Effector CD4-positive, alpha-beta T cell (primary cell): ENCODE results near the gene CALM3.
"Not testable (repeated sequence)": the region's sequence is repeated elsewhere in the genome, so short reads cannot be mapped to it uniquely, and the experiment has no call there.

Experiments
- DNase-seq: peaks from one replicate; pipeline ENCODE4 v3.0.0-alpha.2; 2020
- total RNA-seq: gene quantifications from one replicate; lab custom pipeline; 2026; lab: John Stamatoyannopoulos, UW

The CALM3 gene
- 170 reads per million, percentile 91 among the genes with 10 or more reads in this experiment for total RNA-seq

DNA sequence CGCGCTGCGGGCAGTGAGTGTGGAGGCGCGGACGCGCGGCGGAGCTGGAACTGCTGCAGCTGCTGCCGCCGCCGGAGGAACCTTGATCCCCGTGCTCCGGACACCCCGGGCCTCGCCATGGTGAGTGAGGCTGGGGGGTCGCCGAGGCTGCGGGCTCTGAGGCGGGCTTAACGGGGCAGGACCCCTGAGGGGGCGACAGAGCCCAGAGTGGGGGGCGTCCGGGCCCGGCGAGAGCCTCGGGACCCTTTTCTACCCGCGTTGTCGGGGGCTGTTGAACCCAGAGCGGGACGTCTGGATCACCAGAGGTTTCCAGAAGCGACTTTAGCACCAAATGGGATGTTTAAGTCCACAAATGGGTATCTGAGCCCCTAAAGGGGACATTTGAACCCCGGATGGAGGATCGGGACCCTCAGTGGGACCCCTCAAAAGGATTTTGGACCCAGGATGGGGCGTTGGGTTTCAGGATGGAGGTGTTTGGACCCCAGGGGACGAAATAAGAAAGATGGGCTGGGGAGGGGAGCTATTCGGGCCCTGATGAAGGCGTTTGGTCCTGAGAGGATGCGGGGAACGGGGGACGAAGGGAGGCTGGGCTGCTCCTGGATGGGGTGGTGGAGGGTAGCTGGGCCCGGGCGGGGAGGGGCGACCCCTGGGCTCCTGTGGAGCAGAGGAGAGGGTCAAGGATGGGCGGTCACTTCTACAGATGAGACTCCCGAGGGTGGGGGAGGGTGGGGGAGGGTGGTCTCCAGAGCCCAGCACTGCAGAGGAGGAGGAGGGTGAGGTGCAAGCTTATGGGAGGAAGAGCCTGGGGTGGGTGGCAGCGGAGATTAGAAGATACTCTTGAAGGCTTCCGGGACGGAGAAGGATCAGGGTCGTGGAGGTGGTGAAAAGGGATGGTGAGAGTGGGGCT, at the start of gene CALM3:
Gene CALM3 (plus strand): TSS at position 13 of the 907 bp plus-strand sequence. CDS start 105 bp downstream, at position 118.
- no peak for DNase-seq

DNA sequence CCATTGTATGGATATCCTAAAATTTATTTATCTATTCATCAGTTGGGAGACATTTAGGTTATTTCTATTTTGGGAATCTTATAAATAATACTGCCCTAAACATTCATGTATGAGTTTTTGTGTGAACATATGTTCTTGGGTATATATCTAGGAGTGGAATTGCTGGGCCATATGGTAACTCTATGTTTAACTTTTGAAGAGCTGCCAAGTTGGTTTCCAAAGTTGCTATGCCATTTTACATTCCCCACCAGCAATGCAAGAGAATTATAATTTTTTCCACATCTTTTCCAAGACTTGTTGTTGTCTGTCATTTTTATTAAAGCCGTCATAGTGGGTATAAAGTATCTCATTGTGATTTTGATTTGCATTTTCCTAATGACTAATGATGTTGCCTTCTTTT, 48.2 kb upstream of the CALM3 start:
- no peak for DNase-seq

DNA sequence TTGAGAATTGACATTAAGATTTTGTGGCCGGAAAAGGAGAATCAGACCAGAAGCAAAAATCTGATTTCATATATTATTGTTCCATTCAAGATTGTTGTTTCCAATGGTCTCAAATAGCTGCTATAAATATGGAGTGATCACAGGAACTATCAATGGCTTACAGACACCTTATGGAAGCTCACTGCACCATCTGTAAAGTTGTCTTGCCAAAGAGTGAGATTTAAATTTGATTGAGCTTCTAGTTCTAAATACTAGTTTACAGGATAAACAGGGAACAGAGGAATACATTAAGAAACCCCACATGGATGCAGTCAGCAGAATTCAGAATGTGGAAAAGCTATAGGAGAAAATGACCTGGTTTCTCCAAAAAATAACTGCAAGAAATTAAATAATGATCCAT, 47.0 kb upstream of the CALM3 start:
- DNase-seq, result no peak

DNA sequence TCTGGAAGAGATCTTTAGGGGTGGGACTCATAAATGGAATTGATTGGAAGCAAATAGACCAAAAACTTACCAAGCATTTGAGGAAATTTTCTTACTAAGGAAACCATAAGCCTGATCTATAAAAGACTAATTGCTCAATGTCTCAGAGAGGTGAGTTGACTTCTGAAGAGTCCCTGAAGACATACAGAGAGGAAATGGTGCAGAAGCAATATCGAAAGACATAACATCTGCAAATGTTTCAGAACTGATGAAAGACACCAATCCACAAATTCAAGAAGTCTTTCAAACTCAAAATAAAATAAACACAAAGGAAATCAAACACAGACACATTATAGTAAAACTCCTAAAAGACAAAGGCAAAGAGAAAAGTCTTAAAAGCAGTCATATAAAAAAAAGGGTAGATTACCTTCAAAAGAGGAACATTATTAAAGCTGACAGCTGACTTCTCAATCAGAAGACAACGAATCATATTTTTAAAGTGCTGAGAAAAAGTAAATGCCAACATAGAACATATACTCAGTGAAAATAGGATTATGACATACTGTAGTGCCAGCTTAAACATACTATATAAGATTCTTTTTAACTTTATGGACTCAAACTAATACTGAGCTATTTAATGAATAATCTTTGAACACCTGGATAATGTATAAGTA, 45.4 kb upstream of the CALM3 start:
- DNase-seq, result no peak

DNA sequence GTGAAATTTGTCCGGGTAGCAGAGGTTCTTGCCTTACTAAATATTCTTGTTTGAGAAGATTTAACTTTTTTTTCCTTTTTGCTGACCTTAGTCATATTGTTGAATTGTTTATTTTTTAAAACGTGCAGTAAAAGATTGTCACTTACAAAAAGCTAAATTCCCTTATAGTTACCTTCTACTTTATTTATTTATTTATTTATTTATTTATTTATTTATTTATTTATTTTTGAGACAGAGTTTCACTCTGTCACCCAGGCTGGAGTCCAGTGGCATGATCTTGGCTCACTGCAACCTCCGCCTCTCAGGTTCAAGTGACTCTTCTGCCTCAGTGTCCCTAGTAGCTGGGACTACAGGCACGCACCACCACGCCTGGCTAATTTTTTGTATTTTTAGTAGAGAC, 44.7 kb upstream of the CALM3 start:
- DNase-seq, result not testable (repeated sequence)

DNA sequence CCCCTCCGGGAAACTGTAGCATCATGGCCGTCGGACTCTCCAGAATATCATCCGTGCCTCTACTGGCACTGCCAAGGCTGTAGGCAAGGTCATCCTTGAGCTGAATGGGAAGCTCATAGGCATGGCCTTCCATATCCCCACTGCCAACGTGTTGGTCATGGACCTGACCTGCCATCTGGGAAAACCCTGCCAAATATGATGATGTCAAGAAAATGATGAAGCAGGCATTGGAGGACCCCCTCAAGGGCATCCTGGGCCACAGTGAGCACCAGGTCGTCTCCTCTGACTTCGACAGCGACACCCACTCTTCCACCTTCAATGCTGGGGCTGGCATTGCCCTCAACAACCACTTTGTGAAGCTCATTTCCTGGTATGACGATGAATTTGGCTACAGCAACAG, 41.9 kb upstream of the CALM3 start:
- no peak for DNase-seq

DNA sequence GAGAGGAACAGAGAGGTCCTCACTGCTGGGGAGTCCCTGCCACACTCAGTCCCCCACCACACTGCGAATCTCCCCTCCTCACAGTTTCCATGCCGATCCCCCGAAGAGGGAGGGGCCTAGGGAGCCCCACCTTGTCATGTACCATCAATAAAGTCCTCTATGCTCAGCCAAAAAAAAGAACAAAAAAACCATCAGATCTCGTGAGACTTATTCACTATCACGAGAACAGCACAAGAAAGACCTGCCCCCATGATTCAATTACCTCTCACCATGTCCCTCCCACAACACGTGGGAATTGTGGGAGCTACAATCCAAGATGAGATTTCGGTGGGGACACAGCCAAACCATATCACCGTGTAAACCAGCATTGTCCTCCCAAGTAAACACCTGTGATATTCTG, 41.5 kb upstream of the CALM3 start:
- not testable (repeated sequence) for DNase-seq

DNA sequence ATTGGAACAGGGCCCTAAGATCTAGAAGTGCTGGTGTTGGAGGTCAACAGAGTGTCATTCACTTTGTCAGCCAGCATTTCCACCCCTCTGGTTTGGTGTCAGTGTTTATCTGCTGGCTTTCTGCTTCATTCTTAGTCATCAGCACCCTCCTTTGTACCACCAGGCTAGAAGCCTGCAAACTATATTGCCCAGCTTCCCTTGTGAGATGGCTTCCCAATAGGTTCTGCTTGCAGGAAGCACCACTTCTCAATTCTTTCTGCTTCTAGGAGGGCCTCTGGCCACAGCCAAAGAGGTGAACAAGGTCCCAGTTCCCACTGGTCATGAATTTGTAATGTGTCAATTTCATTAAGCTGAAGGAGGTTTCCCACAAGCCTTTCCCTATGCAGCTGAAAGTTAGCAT, 36.4 kb upstream of the CALM3 start:
- no peak for DNase-seq

DNA sequence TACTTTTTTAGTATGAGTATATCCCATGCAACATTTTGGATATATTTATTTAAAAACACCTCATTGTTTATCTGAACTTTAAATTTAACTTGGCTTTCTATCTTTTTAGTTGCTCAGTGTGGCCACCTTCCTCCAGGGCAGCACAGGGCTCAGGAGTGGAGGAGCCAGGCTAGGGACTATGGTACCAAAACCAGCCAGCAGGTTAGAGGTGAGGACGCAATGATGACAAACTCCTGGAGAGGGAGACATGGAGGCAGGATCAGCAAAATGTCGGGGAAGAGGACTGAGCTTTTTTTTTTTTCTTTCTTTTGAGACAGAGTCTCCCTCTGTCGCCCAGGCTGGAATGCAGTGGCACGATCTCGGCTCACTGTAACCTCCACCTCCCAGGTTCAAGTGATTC, 29.6 kb upstream of the CALM3 start:
- DNase-seq, result no peak

DNA sequence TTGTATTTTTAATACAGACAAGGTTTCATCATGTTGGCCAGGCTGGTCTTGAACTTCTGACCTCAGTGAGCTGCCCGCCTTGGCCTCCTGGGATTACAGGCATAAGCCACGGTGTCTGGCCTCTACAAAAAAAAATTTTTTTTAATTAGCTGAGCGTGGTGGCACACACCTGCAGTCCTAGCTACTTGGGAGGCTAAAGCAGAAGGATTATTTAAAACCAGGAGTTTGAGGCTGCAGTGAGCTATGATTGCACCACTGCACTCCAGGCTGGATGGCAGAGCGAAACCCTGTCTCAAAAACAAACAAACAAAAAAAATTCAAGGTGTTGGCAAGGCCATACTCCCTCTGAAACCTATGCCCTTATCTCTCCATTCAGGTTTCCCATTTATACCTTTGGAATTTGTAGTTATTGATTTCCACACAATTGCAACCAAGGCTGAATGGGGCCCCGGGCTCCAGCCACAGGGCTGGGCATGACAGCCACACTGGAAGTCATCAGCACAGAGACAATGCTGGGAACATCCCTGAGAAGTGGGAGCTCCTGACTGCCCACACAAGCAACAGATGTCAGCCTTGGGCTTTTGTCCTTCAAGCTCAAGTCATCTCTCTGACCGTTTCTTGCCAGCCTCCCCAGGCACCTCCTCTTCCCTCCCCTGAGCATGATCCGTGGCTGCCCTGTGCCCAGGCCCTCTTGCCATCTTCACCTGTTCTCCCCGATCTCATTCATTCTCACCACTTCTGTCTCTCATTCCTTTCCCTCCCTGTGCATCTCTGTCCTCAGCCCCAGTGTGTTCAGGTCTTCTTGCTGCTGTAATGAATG, 27.2 kb upstream of the CALM3 start:
- no peak for DNase-seq

DNA sequence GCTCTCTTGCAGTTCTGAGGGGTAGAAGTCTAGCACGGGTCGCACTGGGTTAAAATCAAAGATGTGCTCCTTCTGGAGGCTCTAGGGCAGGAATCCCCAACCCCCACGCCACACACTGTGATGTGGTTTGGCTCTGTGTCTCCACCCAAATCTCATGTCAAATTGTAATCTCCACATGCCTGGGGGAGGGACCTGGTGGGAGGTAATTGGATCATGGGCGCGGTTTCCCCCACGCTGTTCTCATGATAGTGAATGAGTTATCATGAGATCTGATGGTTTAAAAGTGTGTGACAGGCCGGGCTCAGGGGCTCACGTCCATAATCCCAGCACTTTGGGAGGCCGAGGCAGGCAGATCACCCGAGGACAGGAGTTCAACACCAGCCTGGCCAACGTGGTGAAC, 26.6 kb upstream of the CALM3 start:
- peak; percentile 6 for DNase-seq

DNA sequence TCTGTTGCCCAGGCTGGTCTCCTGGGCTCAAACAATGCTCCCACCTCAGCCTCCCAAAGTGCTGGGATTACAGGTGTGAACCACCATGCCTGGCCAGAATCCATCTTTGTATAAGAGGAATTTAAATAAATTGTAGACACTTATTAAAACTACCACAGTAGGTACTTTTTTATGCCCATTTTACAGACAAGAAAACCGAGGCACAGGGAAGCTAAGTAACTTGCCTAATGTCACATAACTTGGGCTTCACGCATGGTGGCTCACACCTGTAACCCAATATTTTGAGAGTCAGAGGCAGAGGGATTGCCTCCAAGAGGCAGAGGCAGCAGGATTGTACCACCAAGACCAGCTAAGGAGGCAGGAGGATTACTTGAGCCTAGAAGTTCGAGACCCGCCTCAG, 22.7 kb upstream of the CALM3 start:
- no peak for DNase-seq

DNA sequence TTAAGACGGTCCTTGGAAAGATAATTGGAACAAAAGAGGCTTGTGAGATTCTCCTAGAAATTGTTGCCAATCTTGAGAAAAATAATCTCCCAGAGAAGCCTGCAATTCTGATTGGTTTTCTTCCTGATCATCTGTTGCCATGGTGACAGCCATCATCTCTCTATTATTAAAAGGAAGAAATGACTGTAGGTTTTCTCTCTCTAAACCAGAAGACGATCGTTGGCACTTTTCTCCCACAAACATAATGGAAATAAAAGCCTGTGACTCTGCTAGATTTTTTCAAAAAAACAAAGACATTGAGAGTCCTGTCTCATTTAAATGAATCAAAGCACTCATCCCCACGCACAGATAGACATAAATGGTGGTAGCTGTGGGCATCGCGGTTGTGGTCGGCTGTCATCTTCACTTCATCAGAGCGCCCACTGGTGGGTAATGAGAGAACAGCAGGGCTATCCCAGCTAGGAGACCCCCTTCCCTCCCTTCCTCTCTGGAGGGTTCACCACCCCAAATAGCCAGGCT, 21.7 kb upstream of the CALM3 start:
- no peak for DNase-seq

DNA sequence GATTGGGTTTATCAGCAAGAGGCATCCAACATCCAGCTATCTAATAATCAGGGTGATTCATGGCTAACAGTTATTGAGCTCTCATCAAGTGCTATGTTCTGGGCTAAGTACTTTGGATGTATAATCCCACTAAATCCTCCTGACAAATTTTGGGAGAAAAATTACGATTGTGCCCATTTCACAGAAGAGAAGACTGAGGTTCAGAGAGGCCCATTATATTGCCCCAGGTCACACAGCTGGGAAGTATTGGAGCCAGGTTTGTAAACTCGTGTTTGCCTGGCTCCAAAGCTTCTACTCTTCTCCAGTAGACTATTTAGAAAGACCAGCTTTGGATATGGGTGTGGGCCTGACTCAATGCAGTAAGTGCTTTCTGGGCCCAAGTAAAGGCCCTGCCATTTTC, 20.9 kb upstream of the CALM3 start:
- no peak for DNase-seq

DNA sequence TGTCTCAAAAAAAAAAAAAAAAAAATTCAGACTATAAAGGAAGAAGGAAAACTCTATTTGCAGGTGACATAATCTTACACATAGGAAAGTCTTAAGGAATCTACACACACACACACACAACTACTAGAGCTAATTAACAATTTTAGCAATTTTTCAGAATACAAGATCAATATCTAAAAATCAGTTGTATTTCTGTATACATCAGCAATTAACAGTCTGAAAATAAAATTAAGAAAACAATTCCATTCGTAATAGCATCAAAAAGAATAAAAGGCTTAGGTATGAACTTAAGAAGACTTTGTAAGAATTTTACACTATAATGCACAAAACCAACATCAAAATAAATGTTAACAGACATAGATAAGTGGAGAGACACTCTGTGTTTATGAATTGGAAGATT, 15.6 kb upstream of the CALM3 start:
- DNase-seq, result no peak

DNA sequence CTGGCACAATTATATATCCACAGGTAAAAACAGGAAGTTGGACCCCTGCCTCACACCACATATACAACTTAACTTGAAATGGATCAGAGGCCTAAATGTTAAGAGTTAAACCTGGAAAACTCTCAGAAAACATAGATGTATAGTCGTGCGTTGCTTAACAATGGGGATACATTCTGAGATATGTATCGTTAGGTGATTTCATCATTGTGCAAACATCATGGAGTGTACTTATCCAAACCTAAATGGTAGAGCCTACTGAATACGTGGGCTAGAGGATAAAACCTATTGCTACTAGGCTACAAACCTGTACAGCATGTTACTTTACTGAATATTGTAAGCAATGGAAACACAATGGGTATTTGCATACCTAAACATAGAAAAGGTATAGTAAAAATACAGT, 14.8 kb upstream of the CALM3 start:
- no peak for DNase-seq

DNA sequence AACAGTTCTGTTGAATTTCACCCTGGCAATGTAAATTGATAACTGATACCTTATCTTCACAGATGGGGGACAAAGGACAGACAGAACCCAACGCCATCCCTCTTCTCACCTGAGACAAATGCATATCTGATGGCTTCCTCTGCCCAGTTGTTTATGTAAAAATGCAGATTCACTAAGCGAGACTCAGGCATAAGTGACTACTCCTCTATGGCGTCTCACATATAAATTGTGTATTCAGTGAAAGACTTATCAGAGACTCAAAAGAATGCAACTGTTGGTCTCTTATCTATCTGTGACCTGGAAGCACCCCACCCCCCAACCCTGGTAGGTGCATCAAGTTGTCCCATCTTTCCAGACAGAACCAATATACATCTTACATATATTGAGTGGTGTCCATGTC, 13.3 kb upstream of the CALM3 start:
- no peak for DNase-seq

DNA sequence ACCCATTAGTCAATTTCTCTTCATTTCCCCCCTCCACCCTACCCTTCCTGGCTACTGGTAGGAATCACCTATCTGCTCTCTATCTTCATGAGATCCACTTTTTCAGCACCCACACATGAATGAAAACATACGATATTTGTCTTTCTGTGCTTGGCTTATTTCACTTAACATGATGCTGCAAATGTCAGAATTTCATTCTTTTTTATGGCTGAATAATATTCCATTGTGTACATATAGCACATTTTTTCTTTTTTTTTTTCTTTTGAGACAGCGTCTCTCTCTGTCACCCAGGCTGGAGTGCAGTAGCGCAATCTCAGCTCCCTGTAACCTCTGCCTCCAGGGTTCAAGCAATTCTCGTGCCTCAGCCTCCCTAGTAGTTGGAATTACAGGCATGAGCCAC, 9.9 kb upstream of the CALM3 start:
- no peak for DNase-seq

DNA sequence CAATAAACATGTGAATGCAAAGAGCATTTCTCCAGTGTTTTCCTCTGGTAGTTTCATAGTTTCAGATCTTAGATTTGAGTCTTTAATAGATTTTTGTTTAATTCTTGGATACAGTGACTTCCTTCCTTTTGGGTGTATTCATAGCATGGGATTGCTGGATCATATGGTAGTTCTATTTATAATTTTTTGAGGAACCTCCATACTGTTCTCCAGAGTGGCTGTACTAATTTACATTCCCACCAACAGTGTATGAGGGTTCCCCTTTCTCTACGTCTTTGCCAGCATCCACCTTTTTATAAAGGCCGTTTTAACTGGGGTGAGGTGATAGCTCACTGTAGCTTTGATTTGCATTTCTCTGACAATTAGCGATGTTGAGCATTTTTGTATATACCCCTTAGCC, 9.3 kb upstream of the CALM3 start:
- no peak for DNase-seq

DNA sequence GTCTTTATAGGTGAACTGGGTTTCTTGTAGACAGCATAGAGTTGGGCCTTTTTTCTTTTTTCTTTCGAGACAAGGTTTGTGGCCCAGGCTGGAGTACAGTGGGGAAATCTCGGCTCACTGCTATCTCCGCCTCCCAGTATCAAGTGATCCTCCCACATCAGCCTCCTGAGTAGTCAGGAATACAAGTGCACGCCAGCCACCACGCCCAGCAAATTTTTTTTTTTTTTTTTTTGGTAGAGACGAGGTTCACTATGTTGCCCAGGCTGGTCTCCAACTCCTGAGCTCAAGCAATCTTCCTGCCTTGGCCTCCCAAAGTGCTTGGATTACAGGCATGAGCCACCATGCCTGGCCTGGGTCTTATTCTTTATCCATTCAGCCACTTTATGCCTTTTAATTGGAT, 5.1 kb upstream of the CALM3 start:
- no peak for DNase-seq

DNA sequence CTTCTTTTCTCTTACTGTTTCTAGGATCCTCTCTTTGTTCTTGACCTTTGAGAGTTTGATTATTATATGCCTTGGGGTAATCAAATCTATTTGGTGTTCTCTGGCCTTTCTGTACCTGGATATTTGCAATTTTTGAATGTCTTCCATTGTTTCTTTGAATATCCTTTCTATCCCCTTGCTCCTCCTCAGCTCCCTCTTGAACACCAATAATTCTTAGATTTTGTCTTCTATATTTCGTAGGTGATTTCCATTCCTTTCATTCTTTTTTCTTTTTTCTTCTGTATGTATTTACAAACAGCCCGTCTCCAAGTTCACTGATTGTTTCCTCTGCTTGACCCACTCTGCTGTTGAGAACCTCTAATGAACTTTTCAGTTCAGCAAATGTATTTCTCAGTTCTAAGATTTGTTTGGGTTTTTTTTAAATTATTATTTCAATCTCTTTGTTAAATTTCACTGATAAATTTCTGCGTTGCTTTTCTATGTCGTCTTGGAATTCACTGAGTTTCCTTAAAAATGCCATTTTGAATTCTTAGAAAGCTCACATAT, 2.7 kb upstream of the CALM3 start:
- no peak for DNase-seq

DNA sequence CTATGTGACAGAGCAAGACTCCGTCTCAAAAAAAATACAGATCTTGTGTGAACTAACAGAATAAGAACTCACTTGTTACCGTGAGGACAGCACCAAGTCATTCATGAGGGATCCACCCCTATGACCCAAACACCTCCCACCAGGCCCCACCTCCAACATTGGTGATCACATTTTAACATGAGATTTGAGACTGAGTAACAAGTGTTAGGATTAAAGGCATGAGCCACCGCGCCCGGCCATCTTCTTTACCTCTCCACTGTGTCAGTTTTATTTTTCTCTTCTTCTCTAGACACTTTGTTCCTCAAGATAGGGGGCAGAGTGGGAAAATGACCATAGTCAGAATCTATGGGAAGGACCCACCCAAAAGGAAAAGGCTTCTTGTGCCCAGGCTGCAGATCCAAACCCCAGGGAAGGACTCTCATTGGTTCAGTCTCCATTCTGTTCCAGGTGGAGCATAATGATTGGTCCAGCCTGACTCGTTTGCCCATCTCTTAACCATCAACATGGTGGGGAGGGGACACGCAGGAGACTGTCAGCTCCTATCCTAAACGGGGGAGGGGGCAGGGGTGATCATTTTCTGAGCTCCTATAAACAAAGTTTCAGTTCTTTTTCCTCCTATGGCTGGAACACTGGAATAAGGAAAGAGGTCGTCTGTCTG, 1.3 kb upstream of the CALM3 start:
- no peak for DNase-seq
